ENCODE measurements around the gene DVL3.

DVL3 gene

DNA sequence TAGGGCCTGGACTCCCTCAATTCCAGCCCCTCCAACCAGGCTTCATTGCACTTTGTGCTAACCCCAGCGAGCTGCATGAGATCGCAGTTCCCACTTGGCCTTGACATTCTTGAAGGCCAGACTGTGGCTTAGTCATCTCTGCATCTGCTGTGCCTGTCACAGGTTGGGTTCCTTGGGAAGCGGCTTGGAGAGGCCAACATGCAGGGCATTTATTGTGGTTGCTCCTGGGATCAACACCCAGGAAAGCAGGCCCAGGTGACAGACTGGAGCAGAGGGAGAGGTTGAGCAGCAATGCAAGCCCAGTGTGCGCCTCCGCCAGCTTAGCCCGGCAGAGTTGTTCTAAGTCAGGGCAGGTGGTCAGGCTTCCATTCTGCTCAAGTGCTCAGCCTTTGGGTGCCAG is 41.4 kb downstream of the DVL3 start:
- Histone ChIP-seq H3K36me3 (ENCODE audit: insufficient read depth, low read length) (peaks cover 36% of the 10 kb centered on the region), H3K9ac (ENCODE audit: low read length) (no peak overlapping the region), H3K4me3 (ENCODE audit: low read depth in 1 of 2, low read length in 2 of 2) (no peak overlapping the region), H3K9me3 (ENCODE audit: low read length) (no peaks in the 10 kb centered on the region), H3K27me3 (ENCODE audit: control insufficient read depth in 1 of 2, insufficient read depth in 2 of 2, low read length in 2 of 2) (no peaks in the 10 kb centered on the region), H3K4me1 (ENCODE audit: insufficient read depth, low read length) (no peaks in the 10 kb centered on the region), H3K27ac (ENCODE audit: low read depth, low read length) (no peak overlapping the region)

DNA sequence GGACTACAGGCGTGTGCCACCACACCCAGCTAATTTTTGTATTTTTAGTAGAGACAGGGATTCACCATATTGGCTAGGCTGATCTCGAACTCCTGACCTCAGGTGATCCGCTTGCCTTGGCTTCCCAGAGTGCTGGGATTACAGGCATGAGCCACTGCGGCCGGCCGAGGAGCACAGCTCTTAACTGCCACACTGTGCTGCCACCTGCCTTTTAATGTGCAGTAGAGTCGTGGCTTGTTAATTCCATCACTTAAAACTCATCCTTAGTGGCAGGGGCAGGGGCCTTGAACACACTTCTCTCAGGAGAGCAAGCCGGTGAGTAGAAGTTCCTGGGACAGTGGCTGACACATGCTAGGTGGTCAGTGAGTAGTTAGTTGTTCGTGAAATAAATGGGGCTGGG is 43.3 kb downstream of the DVL3 start:
- H3K4me1 ChIP-seq (ENCODE audit: insufficient read depth, low read length): no peaks in the 10 kb centered on the region
- no peaks in the 10 kb centered on the region for H3K27me3 ChIP-seq (ENCODE audit: control insufficient read depth in 1 of 2, insufficient read depth in 2 of 2, low read length in 2 of 2)
- H3K36me3 ChIP-seq (ENCODE audit: insufficient read depth, low read length): peaks cover 16% of the 10 kb centered on the region
- H3K9ac ChIP-seq (ENCODE audit: low read length): no peak overlapping the region
- no peaks in the 10 kb centered on the region for H3K9me3 ChIP-seq (ENCODE audit: low read length)
- H3K4me3 ChIP-seq (ENCODE audit: low read depth in 1 of 2, low read length in 2 of 2): no peak overlapping the region
- H3K27ac ChIP-seq (ENCODE audit: low read depth, low read length): no peak overlapping the region

GRCh38 chr3:184200825-184201224 is 45.6 kb downstream of the DVL3 start:
- H3K4me3 ChIP-seq (ENCODE audit: low read depth in 1 of 2, low read length in 2 of 2): no peak overlapping the region
- no peak overlapping the region for H3K9ac ChIP-seq (ENCODE audit: low read length)
- H3K9me3 ChIP-seq (ENCODE audit: low read length): no peaks in the 10 kb centered on the region
- H3K27me3 ChIP-seq (ENCODE audit: control insufficient read depth in 1 of 2, insufficient read depth in 2 of 2, low read length in 2 of 2): no peaks in the 10 kb centered on the region
- H3K36me3 ChIP-seq (ENCODE audit: insufficient read depth, low read length): no peaks in the 10 kb centered on the region
- no peak overlapping the region for H3K27ac ChIP-seq (ENCODE audit: low read depth, low read length)
- H3K4me1 ChIP-seq (ENCODE audit: insufficient read depth, low read length): no peaks in the 10 kb centered on the region

- no peak overlapping the region for H3K9ac ChIP-seq (ENCODE audit: low read length)
- no peak overlapping the region for H3K27ac ChIP-seq (ENCODE audit: low read depth, low read length)
- no peaks in the 10 kb centered on the region for H3K27me3 ChIP-seq (ENCODE audit: control insufficient read depth in 1 of 2, insufficient read depth in 2 of 2, low read length in 2 of 2)
- H3K36me3 ChIP-seq (ENCODE audit: insufficient read depth, low read length): no peaks in the 10 kb centered on the region
- no peaks in the 10 kb centered on the region for H3K4me1 ChIP-seq (ENCODE audit: insufficient read depth, low read length)
- H3K9me3 ChIP-seq (ENCODE audit: low read length): no peaks in the 10 kb centered on the region
- H3K4me3 ChIP-seq (ENCODE audit: low read depth in 1 of 2, low read length in 2 of 2): no peak overlapping the region
These were observed 48.3 kb downstream of the DVL3 start for GRCh38 chr3:184203526-184203925.

DNA sequence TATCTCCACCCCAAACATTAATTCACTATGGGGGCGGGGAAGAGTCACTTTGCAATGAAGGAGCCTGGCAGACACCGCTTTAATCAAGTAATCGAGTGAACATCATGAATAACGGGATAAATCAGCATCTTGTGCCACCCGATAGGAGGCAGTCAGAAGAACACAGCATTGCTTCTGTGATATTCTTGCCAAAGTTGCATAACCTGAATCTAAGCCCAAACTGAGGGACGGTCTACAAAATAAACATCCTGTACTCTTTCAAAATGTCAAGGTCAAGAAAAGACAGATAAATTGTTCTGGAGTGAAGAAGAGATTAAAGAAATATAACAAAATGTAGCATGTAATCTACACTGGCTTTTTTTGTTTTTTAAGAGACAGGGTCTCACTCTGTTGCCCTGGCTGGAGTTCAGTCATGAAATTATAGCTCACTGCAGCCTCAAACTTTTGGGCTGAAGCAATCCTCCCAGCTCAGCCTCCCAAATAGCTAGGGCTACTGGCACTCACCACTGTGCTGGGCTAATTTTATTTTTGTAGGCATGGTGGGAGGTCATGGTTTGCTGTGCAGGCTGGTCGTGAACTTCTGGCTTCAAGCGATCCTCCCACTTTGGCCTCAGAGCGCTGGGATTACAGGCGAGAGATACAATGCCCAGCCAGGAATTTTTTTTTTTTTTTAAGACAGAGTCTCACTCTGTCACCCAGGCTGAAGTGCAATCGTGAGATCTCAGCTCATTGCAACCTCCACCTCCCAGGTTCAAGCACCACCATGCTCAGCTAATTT is 54.2 kb downstream of the DVL3 start:
- no peaks in the 10 kb centered on the region for H3K4me1 ChIP-seq (ENCODE audit: insufficient read depth, low read length)
- no peak overlapping the region for H3K27ac ChIP-seq (ENCODE audit: low read depth, low read length)
- no peaks in the 10 kb centered on the region for H3K9me3 ChIP-seq (ENCODE audit: low read length)
- no peak overlapping the region for H3K4me3 ChIP-seq (ENCODE audit: low read depth in 1 of 2, low read length in 2 of 2)
- no peaks in the 10 kb centered on the region for H3K27me3 ChIP-seq (ENCODE audit: control insufficient read depth in 1 of 2, insufficient read depth in 2 of 2, low read length in 2 of 2)
- H3K36me3 ChIP-seq (ENCODE audit: insufficient read depth, low read length): no peaks in the 10 kb centered on the region
- H3K9ac ChIP-seq (ENCODE audit: low read length): no peak overlapping the region

DNA sequence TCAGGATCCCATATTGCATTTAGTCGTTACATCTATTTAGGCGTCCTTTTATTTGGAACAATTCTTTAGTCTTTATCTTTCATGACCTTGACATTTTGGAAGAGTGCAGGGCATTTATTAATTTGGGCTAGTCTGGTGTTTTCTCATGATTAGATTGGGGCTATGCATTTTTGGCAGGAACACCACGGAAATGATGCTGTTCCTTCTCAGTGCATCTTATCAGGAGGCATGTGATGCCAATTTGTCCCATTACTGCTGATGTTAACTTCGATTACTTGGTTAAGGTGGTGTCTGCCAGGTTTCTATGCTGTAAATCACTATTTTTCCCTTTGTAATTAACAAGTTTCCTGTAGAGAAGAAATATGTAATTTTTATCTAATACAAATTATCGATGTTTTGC is 56.1 kb downstream of the DVL3 start:
- Histone ChIP-seq H3K9ac (ENCODE audit: low read length) (no peak overlapping the region), H3K9me3 (ENCODE audit: low read length) (no peaks in the 10 kb centered on the region), H3K27me3 (ENCODE audit: control insufficient read depth in 1 of 2, insufficient read depth in 2 of 2, low read length in 2 of 2) (no peaks in the 10 kb centered on the region), H3K4me1 (ENCODE audit: insufficient read depth, low read length) (no peaks in the 10 kb centered on the region), H3K36me3 (ENCODE audit: insufficient read depth, low read length) (no peaks in the 10 kb centered on the region), H3K4me3 (ENCODE audit: low read depth in 1 of 2, low read length in 2 of 2) (no peak overlapping the region), H3K27ac (ENCODE audit: low read depth, low read length) (no peak overlapping the region)

GRCh38 chr3:184211718-184212117 is 56.5 kb downstream of the DVL3 start:
- Histone ChIP-seq H3K36me3 (ENCODE audit: insufficient read depth, low read length) (no peaks in the 10 kb centered on the region), H3K9ac (ENCODE audit: low read length) (no peak overlapping the region), H3K27ac (ENCODE audit: low read depth, low read length) (no peak overlapping the region), H3K4me3 (ENCODE audit: low read depth in 1 of 2, low read length in 2 of 2) (no peak overlapping the region), H3K27me3 (ENCODE audit: control insufficient read depth in 1 of 2, insufficient read depth in 2 of 2, low read length in 2 of 2) (no peaks in the 10 kb centered on the region), H3K9me3 (ENCODE audit: low read length) (no peaks in the 10 kb centered on the region), H3K4me1 (ENCODE audit: insufficient read depth, low read length) (no peaks in the 10 kb centered on the region)

GRCh38 chr3:184218814-184219213 is 63.6 kb downstream of the DVL3 start:
- H3K9ac ChIP-seq (ENCODE audit: low read length): no peak overlapping the region
- H3K27me3 ChIP-seq (ENCODE audit: control insufficient read depth in 1 of 2, insufficient read depth in 2 of 2, low read length in 2 of 2): peaks cover 0 to 4% of the 10 kb centered on the region in 2 donors
- no peak overlapping the region for H3K27ac ChIP-seq (ENCODE audit: low read depth, low read length)

GRCh38 chr3:184222521-184222920 is 67.3 kb downstream of the DVL3 start:
- no peaks in the 10 kb centered on the region for H3K9me3 ChIP-seq (ENCODE audit: low read length)
- H3K36me3 ChIP-seq (ENCODE audit: insufficient read depth, low read length): no peaks in the 10 kb centered on the region
- no peaks in the 10 kb centered on the region for H3K4me1 ChIP-seq (ENCODE audit: insufficient read depth, low read length)
- no peak overlapping the region for H3K4me3 ChIP-seq (ENCODE audit: low read depth in 1 of 2, low read length in 2 of 2)
- H3K27ac ChIP-seq (ENCODE audit: low read depth, low read length): no peak overlapping the region
- peaks cover 0 to 11% of the 10 kb centered on the region in 2 donors for H3K27me3 ChIP-seq (ENCODE audit: control insufficient read depth in 1 of 2, insufficient read depth in 2 of 2, low read length in 2 of 2)
- no peak overlapping the region for H3K9ac ChIP-seq (ENCODE audit: low read length)

More at GRCh38 chr3:184218814-184219213, 63.6 kb downstream of the DVL3 start:
- H3K4me3 ChIP-seq (ENCODE audit: low read depth in 1 of 2, low read length in 2 of 2): no peak overlapping the region
- no peaks in the 10 kb centered on the region for H3K36me3 ChIP-seq (ENCODE audit: insufficient read depth, low read length)
- no peaks in the 10 kb centered on the region for H3K9me3 ChIP-seq (ENCODE audit: low read length)
- H3K4me1 ChIP-seq (ENCODE audit: insufficient read depth, low read length): no peaks in the 10 kb centered on the region
